CD14-positive monocyte (primary cell): Measurements from ENCODE around the gene CHID1. TPM values are rescaled to one million over a fixed set of nuclear protein-coding genes. Genes with fewer than 3 reads are reported as not detected.

Source experiments
- DNase-seq, 3 donors: peaks; one replicate each; pipeline ENCODE4 v3.0.0-alpha.2; 2011 to 2022
- H2AFZ ChIP-seq: 2 replicates; pipeline ENCODE4 v1.6.0; 2012; ENCODE audit warnings: mild to moderate bottlenecking, low read depth, low read length, inconsistent platforms; ENCODE audit not compliant: insufficient read depth, poor library complexity, severe bottlenecking
- H3K27ac ChIP-seq, 2 donors: 1 replicate in 1 of 2; 2 replicates in 1 of 2; pipeline ENCODE4 v1.5.1; 2012 to 2013; ENCODE audit warnings: low read length in 2 of 2, control low read depth in 1 of 2, inconsistent platforms in 1 of 2, low read depth in 1 of 2, mild to moderate bottlenecking in 1 of 2
- H3K27me3 ChIP-seq, 2 donors: one replicate each; pipeline versions ENCODE4 v1.6.0 to v1.6.1; 2011 to 2013; ENCODE audit warnings: low read length in 2 of 2; ENCODE audit not compliant: control insufficient read depth in 2 of 2, insufficient read depth in 2 of 2
- H3K36me3 ChIP-seq, 2 donors: replicated peaks in 1 of 2; 1 replicate in 1 of 2; 2 replicates in 1 of 2; pipeline versions ENCODE4 v1.5.1 to v1.6.1; 2012 to 2013; ENCODE audit warnings: low read length in 2 of 2, control low read depth in 1 of 2, inconsistent platforms in 1 of 2, mild to moderate bottlenecking in 1 of 2; ENCODE audit not compliant: insufficient read depth in 2 of 2, control insufficient read depth in 1 of 2
- H3K4me1 ChIP-seq, 2 donors: 1 replicate in 1 of 2; 2 replicates in 1 of 2; pipeline versions ENCODE4 v1.5.1 to v1.6.1; 2012 to 2013; ENCODE audit warnings: low read length in 2 of 2, control low read depth in 1 of 2, inconsistent platforms in 1 of 2, mild to moderate bottlenecking in 1 of 2, moderate library complexity in 1 of 2; ENCODE audit not compliant: insufficient read depth in 2 of 2, control insufficient read depth in 1 of 2
- H3K4me2 ChIP-seq: replicated peaks from 2 replicates; pipeline ENCODE3; 2012; ENCODE audit warnings: low read length, moderate library complexity, mild to moderate bottlenecking; ENCODE audit not compliant: poor library complexity, severe bottlenecking; ENCODE audit errors: extremely low read depth
- H3K4me3 ChIP-seq, 3 experiments: fragments of 200-600 bp in 1 of 3; sonication (generic) in 1 of 3; replicated peaks in 1 of 3; 1 replicate in 2 of 3; 2 replicates in 1 of 3; pipeline ENCODE4 v1.5.1; 2011 to 2013; ENCODE audit warnings: low read length in 3 of 3, mild to moderate bottlenecking in 3 of 3, control low read depth in 2 of 3, low read depth in 2 of 3, inconsistent platforms in 1 of 3, moderate library complexity in 1 of 3
- H3K79me2 ChIP-seq: 2 replicates; pipeline ENCODE4 v1.6.0; 2012; ENCODE audit warnings: mild to moderate bottlenecking, control low read depth, inconsistent platforms, low read length, moderate library complexity; ENCODE audit not compliant: insufficient read depth
- H3K9ac ChIP-seq: 2 replicates; pipeline ENCODE4 v1.6.0; 2017; ENCODE audit warnings: low read length, mild to moderate bottlenecking; ENCODE audit not compliant: insufficient read depth, poor library complexity, severe bottlenecking
- H3K9me3 ChIP-seq, 2 donors: replicated peaks in 1 of 2; 1 replicate in 1 of 2; 2 replicates in 1 of 2; pipeline versions ENCODE4 v1.5.1 to v1.6.1; 2012 to 2013; ENCODE audit warnings: low read length in 2 of 2, control low read depth in 1 of 2; ENCODE audit not compliant: control insufficient read depth in 1 of 2, insufficient read depth in 1 of 2
- H4K20me1 ChIP-seq: 2 replicates; pipeline ENCODE4 v1.6.0; 2012; ENCODE audit warnings: mild to moderate bottlenecking, low read length, control low read depth, moderate library complexity; ENCODE audit not compliant: insufficient read depth
- H3K27ac Mint-ChIP-seq, 7 donors: one replicate each; pipeline ENCODE4 v1.8.0; 2020; ENCODE audit warnings: mild to moderate bottlenecking in 7 of 7, mixed read lengths in 7 of 7, moderate library complexity in 6 of 7, inconsistent platforms in 2 of 7
- H3K27me3 Mint-ChIP-seq, 3 donors: one replicate each; pipeline ENCODE4 v1.8.0; 2021 to 2022; ENCODE audit warnings: low read depth in 3 of 3, mild to moderate bottlenecking in 3 of 3, mixed read lengths in 3 of 3, moderate library complexity in 3 of 3, inconsistent platforms in 1 of 3
- H3K36me3 Mint-ChIP-seq, 2 donors: one replicate each; pipeline ENCODE4 v1.8.0; 2020; ENCODE audit warnings: mixed read lengths in 2 of 2, inconsistent platforms in 1 of 2, mild to moderate bottlenecking in 1 of 2
- H3K4me1 Mint-ChIP-seq: one replicate; pipeline ENCODE4 v1.8.0; 2020; ENCODE audit warnings: mild to moderate bottlenecking, mixed read lengths
- H3K4me3 Mint-ChIP-seq, 2 donors: one replicate each; pipeline ENCODE4 v1.8.0; 2020; ENCODE audit warnings: mild to moderate bottlenecking in 2 of 2, mixed read lengths in 2 of 2, moderate library complexity in 1 of 2
- H3K9me3 Mint-ChIP-seq, 7 donors: one replicate each; pipeline ENCODE4 v1.8.0; 2020 to 2022; ENCODE audit warnings: mixed read lengths in 7 of 7, mild to moderate bottlenecking in 6 of 7, moderate library complexity in 6 of 7, inconsistent platforms in 2 of 7
- CTCF ChIP-seq: fragments of 200-600 bp; IDR thresholded peaks from one replicate; pipeline ENCODE4 v1.8.0; 2022; ENCODE audit warnings: antibody characterized with exemption, mild to moderate bottlenecking
- WGBS: methylation state at CpG from one replicate; pipeline ENCODE4 v1.1.5; 2013; ENCODE audit warnings: missing lambda C conversion rate; ENCODE audit not compliant: insufficient coverage; 5-methylcytosine and 5-hydroxymethylcytosine counted together
- intact Hi-C, 2 donors: fragments of 100-400 bp; cut with micrococcal nuclease; formaldehyde crosslinking; loops; one replicate each; pipeline versions ENCODE4 v1.15.0 to v1.15.1; 2023
- polyA plus RNA-seq, 3 donors: library from polyadenylated mRNA; depleted of rRNA in 1 of 3; unstranded in 2 of 3; stranded (reverse) in 1 of 3; fragments of 300-500 nt in 2 of 3; fragments of >200 nt in 1 of 3; fragmentation: Illumina TruSeq in 2 of 3; gene quantifications; 1 replicate in 2 of 3; 2 replicates in 1 of 3; pipeline ENCODE4 v1.2.3, GENCODE V29; 2012 to 2021

The CHID1 gene
- polyA plus RNA-seq, 3 donors: 23.2 to 45.4 (median 45.0) TPM

DNA sequence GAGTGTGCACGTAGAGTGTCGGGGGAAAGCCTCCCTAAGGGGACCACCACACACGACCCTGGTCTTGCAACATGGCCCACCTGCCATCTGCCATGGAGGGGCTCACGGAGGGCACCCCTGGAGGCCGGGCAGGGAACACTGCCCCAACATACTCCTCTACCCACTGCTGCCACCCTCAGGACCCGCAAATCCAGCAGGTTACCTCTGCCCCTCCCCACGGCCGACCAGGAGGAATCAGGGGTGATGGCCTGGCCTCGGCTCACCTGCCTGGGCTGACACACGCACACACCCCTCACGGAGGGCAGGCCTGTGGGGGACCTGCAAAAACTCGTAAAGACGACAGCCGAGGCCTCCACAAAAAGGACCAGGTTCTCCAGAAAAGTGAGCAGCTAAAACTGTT lies 30.2 kb downstream of the CHID1 start:
- no peaks in the 10 kb centered on the region for H4K20me1 ChIP-seq
- H2AFZ ChIP-seq: no peak overlapping the region
- WGBS: 90% methylated on average over 12 of the region's 14 CpGs
- no peaks in the 10 kb centered on the region for H3K79me2 ChIP-seq
- no peak overlapping the region for H3K27ac ChIP-seq
- TF ChIP-seq CTCF: no peak
- H3K36me3 ChIP-seq: peaks cover 3 to 25% of the 10 kb centered on the region in 2 donors
- no peak overlapping the region for H3K9ac ChIP-seq
- Mint-ChIP-seq H3K27ac (no peak overlapping the region), H3K9me3 (peaks cover 0 to 2% (median 0%) of the 10 kb centered on the region in 7 donors), H3K36me3 (peaks cover 22 to 49% of the 10 kb centered on the region in 2 donors), H3K4me1 (no peaks in the 10 kb centered on the region), H3K4me3 (no peak overlapping the region), H3K27me3 (peaks cover 0 to 4% (median 1%) of the 10 kb centered on the region in 3 donors)
- H3K4me2 ChIP-seq: no peak overlapping the region
- no peaks in the 10 kb centered on the region for H3K4me1 ChIP-seq
- DNase-seq: no peak
- no peak overlapping the region for H3K4me3 ChIP-seq
- no peaks in the 10 kb centered on the region for H3K27me3 ChIP-seq
- no peaks in the 10 kb centered on the region for H3K9me3 ChIP-seq
- intact Hi-C loops: no loop called here

GRCh38 chr11:877565-877964 lies 33.0 kb downstream of the CHID1 start:
- Histone ChIP-seq H3K27me3 (no peaks in the 10 kb centered on the region), H3K4me2 (no peak overlapping the region), H3K27ac (no peak overlapping the region), H3K4me3 (no peak overlapping the region), H3K4me1 (no peaks in the 10 kb centered on the region), H3K79me2 (no peaks in the 10 kb centered on the region), H4K20me1 (no peaks in the 10 kb centered on the region), H3K9ac (no peak overlapping the region), H3K9me3 (no peaks in the 10 kb centered on the region), H2AFZ (no peak overlapping the region), H3K36me3 (peaks cover 3 to 11% of the 10 kb centered on the region in 2 donors)
- WGBS: 95% methylated on average over 7 of the region's 11 CpGs
- H3K27me3 Mint-ChIP-seq: peaks cover 0 to 1% (median 1%) of the 10 kb centered on the region in 3 donors
- no peak for TF ChIP-seq CTCF
- no peak for DNase-seq
- no peak overlapping the region for H3K27ac Mint-ChIP-seq
- intact Hi-C loops: no loop called here
- H3K4me1 Mint-ChIP-seq: no peaks in the 10 kb centered on the region
- peaks cover 19 to 38% of the 10 kb centered on the region in 2 donors for H3K36me3 Mint-ChIP-seq
- no peak overlapping the region for H3K4me3 Mint-ChIP-seq
- H3K9me3 Mint-ChIP-seq: peaks cover 0 to 2% (median 0%) of the 10 kb centered on the region in 7 donors
